Measurements from ENCODE around the gene NEK7.
"Not testable (repeated sequence)": the region's sequence is repeated elsewhere in the genome, so short reads cannot be mapped to it uniquely, and the experiment has no call there.

The NEK7 gene

GRCh38 chr1:198156745-198157240 is at the start of gene NEK7:
Gene NEK7 (plus strand): TSS chr1:198156998. CDS start chr1:198232581, 75,583 bp downstream.
- peak; percentile 87 for DNase-seq

GRCh38 chr1:198107091-198107501 is 49.7 kb upstream of the NEK7 start:
- no peak for DNase-seq

GRCh38 chr1:198108636-198109370 is 48.0 kb upstream of the NEK7 start:
- no peak for DNase-seq

DNA sequence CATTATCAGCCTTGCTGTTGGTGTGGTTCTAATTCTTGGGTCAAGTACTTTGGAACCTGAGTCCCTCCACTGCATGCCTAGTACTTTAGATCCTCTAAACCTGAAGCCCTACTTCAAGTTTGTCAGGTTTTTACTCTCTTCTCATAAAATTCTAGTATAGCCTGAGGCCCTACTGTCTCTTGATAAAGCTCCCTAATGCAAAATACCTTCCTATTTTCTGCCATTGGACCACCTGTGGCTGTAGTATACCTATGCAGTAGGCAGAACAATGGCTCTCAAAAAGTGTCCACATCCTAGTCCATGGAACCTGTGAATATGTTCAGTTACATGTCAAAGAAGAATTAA is 47.5 kb upstream of the NEK7 start:
- DNase-seq: no peak

- no peak for DNase-seq
Measured at GRCh38 chr1:198113342-198113750, 43.5 kb upstream of the NEK7 start.

DNA sequence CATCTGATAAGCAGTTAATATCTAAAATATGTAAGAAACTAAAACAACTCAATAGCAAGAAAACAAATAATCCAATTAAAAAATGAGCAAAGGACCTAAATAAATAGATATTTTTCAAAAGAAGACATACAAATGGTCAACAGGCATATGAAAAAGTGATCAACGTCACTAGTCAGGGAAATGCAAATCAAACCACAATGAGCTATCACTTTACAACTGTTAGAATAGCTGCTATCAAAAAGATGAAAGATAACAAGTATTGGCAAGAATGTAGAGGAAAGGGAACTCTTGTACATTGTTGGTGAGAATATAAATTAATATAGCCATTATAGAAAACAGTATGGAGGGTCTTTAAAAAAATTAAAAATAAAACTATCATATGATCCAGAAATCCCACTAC is 40.7 kb upstream of the NEK7 start:
- no peak for DNase-seq

GRCh38 chr1:198116469-198116868 is 40.3 kb upstream of the NEK7 start:
- no peak for DNase-seq

DNA sequence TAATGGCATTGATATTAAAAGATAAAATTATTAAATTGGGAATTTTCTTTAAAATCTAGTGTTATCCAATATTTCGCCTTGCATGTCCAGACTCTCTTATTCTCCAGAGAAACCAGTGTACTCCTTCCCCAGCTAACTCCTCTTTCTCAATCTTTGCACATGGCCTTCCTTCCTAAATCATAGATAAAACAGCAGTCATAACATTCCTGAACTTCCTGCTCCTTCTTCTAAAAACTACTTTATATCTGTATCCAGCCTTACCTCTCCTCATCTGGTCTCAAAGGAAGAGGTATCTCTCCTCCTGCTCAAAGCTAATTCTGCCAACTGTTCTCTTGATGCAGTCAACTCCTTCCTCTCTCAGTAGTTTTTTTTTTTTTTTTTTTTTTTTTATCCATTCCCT is 39.5 kb upstream of the NEK7 start:
- no peak for DNase-seq

DNA sequence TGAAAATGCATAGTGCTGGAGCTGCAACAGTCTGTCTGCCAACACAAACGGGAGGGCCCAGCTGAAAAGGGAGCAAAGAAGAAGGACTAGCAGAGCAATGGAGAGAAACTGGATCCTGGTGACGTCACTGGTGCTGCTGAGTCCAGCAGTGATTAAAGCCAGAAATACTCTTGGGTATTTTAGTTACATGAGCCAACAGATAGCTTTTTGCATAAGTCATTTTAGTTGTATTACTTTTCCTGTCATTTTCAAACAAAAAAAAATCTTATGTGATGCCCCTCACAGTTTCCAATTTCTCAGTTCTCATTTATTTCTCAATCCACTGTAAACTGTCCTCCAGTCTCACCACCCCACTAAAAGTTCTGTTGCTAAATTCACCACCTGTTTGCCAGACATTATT is 38.7 kb upstream of the NEK7 start:
- no peak for DNase-seq

GRCh38 chr1:198119906-198120305 is 36.9 kb upstream of the NEK7 start:
- no peak for DNase-seq

DNA sequence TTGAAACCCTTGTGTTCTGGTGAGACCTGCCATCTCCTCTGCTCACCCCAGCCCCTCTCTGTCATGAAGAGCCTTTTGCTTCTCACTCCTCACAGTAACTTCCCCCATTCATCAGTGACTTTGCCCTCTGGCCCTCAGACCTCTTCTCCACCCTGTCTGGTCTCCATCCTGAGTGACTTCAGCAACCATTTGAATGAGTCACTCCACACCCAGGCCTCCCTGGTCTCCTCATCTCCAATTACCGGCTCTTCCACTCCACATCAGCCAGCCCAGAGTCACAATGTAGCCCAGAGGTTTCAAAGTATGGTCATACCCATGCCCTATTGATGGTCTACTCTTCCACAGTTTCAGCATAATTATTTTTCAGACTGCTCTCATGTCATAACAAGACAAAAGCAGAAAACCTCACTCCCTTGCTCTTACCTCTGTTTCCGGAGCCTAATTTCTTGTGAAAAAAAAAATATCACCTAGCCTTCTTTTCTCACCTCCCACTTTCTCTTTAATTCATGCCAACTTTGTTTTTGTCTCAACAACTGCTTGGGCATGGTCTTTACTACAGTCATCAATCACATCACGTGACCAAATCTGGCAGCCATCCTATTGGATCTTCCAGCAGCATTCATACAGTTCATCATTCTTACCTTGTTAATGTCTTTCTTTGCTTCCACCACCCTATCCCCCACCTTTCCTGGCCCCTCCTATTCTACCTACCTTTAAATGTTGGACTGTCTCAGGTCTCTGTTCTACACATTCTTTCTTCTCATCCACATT is 35.6 kb upstream of the NEK7 start:
- DNase-seq: peak; percentile 33

DNA sequence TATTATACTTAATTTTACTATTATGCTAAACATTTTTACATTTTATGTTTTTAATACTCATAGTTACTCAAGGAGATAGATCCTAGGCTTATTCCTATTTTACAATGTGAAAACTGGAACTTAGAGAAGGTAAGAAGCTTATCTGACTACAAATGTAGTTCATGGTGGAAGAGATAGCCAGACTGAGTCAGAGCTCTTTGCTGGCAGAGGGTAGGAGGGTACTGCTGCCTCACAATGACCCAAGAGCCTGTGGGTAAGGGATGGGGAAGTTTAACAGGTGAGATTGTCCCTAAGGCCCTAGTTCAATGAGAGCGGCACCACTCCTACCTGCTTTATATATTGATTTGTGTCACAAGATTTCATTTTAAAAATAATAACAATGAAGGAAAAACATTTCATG is 34.1 kb upstream of the NEK7 start:
- DNase-seq: no peak

GRCh38 chr1:198123133-198123532 is 33.7 kb upstream of the NEK7 start:
- DNase-seq: no peak

DNA sequence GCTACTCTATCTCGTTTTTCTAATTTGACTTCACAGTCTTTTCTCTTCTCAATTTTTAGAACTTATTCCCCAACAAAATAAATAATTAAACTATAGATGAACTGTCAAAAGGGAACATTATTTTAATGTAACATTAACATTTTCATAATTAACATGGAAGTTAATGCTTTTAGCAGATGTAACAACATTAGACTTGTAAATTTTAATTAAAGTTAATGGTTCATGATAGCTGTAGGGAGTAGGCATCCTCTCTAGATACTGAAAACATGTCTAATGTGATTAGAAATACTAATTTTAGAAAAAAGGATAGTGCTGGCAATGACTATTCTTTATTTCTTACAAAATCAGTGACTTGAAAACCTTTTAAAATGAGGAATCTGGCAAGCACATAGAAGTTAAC is 32.1 kb upstream of the NEK7 start:
- no peak for DNase-seq

DNA sequence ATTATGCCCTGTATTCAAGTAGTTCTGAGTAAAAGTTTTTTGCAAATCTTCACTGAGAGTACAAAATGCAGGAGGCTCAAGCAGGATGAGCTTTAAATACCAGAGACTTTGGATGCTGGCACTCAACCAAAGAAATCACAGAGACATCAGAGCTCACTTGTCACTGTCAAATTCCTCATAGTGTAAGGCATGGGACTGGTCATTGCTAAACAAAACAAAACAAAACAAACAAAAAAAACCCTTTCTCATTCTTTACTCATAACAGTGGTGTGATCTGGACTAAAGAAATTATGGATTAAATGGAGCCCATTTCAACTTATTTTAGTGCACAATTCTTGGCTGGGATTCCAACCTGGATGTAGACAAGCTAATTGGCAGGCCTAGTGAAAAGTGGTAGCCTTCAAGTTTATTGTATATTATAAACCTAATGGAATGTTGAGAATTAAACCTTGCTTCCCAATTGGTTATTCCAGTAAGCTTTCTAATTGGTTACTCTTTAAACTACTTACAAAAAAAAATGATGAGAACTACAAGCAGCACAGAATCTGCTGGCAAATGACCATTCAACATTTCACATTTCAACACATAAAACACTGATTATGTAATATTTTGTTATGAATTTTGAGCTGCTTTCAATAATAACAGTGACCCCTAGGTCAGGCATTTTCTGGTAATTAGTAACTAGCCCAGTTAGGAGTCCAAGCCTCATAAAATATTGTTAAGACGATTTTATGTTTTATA is 30.6 kb upstream of the NEK7 start:
- no peak for DNase-seq

- DNase-seq: peak; percentile 68
Measured at GRCh38 chr1:198128533-198128932, 28.3 kb upstream of the NEK7 start.

DNA sequence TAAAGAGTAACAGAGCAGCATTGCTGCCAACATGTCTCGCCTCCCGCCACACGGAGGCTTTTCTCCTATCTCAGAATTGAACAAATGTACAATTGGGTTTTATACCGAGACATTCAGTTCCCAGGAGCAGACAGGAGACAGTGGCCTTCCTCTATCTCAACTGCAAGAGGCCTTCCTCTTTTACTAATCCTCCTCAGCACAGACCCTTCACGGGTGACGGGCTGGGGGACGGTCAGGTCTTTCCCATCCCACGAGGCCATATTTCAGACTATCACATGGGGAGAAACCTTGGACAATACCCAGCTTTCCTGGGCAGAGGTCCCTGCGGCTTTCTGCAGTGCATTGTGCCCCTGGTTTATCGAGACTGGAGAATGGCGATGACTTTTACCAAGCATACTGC is 26.7 kb upstream of the NEK7 start:
- not testable (repeated sequence) for DNase-seq

- DNase-seq: peak; percentile 18
Measured at GRCh38 chr1:198132060-198132781, 24.6 kb upstream of the NEK7 start.

- DNase-seq: no peak
Measured at GRCh38 chr1:198134252-198134651, 22.5 kb upstream of the NEK7 start.

GRCh38 chr1:198135366-198135765 is 21.4 kb upstream of the NEK7 start:
- DNase-seq: no peak

DNA sequence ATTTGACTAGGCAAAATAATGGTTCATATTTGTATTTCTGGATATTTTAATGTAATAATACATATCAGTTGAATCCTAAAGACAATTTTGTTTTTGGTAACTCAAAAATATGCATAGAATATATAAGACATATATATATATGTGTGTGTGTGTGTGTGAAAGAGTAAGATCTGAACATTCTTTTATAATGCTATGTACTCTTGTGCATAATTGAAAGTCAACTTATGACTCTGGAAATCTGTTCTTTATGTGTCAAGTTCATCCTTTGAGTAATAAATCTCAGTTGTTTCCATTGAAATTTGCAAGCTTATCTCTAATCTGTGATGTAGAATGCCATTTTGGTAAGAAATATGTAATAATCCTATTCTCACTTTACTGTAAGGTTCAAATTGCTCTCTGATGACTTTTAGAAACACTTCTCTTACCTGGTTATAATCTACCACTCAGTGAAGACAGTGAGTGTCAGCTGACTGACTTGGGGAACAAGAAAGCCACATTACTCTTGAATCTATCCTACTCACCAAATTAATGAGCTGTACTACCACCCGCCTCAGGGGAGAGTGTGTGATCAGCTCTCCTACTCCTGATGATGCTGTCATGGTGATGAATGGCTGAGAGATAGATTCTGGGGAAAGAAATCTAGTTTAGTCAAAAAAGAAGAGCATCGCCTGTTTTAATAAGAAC is 15.0 kb upstream of the NEK7 start:
- DNase-seq: no peak

DNA sequence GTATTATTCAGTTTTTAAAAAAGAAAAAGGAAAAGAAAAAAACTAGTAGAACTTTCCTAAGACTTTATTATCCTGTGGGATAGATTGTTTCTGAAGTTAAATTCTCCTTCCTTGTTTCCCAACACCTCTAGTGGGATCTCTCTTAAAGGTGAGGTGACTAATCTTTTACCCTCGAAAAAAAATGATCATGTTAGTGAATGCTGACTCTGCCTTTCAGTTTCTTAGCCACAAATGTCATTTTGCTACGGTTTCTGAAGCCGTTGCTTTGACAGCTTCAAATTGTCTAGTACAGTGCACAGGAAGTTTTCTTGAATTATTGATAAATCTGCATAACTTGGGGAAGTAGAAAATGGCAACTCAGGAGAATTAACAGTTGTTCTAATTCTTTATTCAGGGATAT is 13.0 kb upstream of the NEK7 start:
- no peak for DNase-seq

Data from inflammatory macrophage treated with lipopolysaccharide for 4 hours (primary cell).